COR-L47 (cell line): ENCODE measurements around the gene AUTS2.
A peak's percentile ranks its signal among the peaks of the same experiment; 100 is the strongest.

Experiments used
- DNase-seq: peaks from one replicate; lab custom pipeline; 2025; lab: John Stamatoyannopoulos, UW

Gene AUTS2

GRCh38 chr7:70132852-70133690 lies 534.8 kb downstream of the AUTS2 start:
- peak; percentile 30 for DNase-seq

- no peak for DNase-seq
Measured at GRCh38 chr7:70134029-70134770, 535.9 kb downstream of the AUTS2 start.

GRCh38 chr7:70135656-70136055 lies 537.4 kb downstream of the AUTS2 start:
- no peak for DNase-seq

- DNase-seq, result no peak
Measured at GRCh38 chr7:70137126-70137525, 538.9 kb downstream of the AUTS2 start.

- DNase-seq, result no peak
Measured at GRCh38 chr7:70142247-70142932, 544.1 kb downstream of the AUTS2 start.

GRCh38 chr7:70143075-70144044 lies 545.1 kb downstream of the AUTS2 start:
- peak; percentile 62 for DNase-seq

GRCh38 chr7:70148997-70149396 lies 550.7 kb downstream of the AUTS2 start:
- DNase-seq, result no peak

- no peak for DNase-seq
Measured at GRCh38 chr7:70152313-70152712, 554.0 kb downstream of the AUTS2 start.

- DNase-seq, result no peak
Measured at GRCh38 chr7:70153933-70154332, 555.7 kb downstream of the AUTS2 start.

- peak; percentile 22 for DNase-seq
Measured at GRCh38 chr7:70154521-70155180, 556.4 kb downstream of the AUTS2 start.

- no peak for DNase-seq
Measured at GRCh38 chr7:70156057-70156456, 557.8 kb downstream of the AUTS2 start.

GRCh38 chr7:70159121-70159520 lies 560.8 kb downstream of the AUTS2 start:
- DNase-seq, result no peak

GRCh38 chr7:70165477-70166170 lies 567.3 kb downstream of the AUTS2 start:
- no peak for DNase-seq

- DNase-seq, result no peak
Measured at GRCh38 chr7:70171369-70171920, 573.2 kb downstream of the AUTS2 start.

GRCh38 chr7:70177166-70177565 lies 578.9 kb downstream of the AUTS2 start:
- no peak for DNase-seq

GRCh38 chr7:70178211-70178610 lies 579.9 kb downstream of the AUTS2 start:
- DNase-seq, result no peak

- peak; percentile 28 for DNase-seq
Measured at GRCh38 chr7:70178787-70179186, 580.5 kb downstream of the AUTS2 start.

- DNase-seq, result no peak
Measured at GRCh38 chr7:70182521-70182920, 584.2 kb downstream of the AUTS2 start.

GRCh38 chr7:70183278-70183677 lies 585.0 kb downstream of the AUTS2 start:
- DNase-seq, result peak; percentile 84
